Kidney (tissue), 14 donors: ENCODE results near the gene RANBP10. TPM values are rescaled to one million over a fixed set of nuclear protein-coding genes. Genes with fewer than 3 reads are reported as not detected.

Experiments used
- DNase-seq, 5 donors: peaks; one replicate each; pipeline ENCODE4 v3.0.0-alpha.2; 2013 to 2020
- FAIRE-seq: peaks from 2 replicates; lab custom pipeline; 2012; peaks lifted over from hg19 to GRCh38; lab: Jason Lieb, UNC
- H3K27ac ChIP-seq, 2 donors: one replicate each; pipeline ENCODE4 v1.7.0; 2013; ENCODE audit warnings: low read depth in 2 of 2, low read length in 2 of 2, inconsistent platforms in 1 of 2
- H3K27me3 ChIP-seq: one replicate; pipeline ENCODE4 v1.7.1; 2013; ENCODE audit warnings: low read length, inconsistent platforms; ENCODE audit not compliant: control insufficient read depth, insufficient read depth
- H3K36me3 ChIP-seq, 3 donors: one replicate each; pipeline versions ENCODE4 v1.7.0 to v1.7.1; 2013; ENCODE audit warnings: low read length in 3 of 3, control low read depth in 1 of 3, inconsistent platforms in 1 of 3; ENCODE audit not compliant: insufficient read depth in 3 of 3, control insufficient read depth in 2 of 3
- H3K4me1 ChIP-seq, 3 donors: one replicate each; pipeline versions ENCODE4 v1.7.0 to v1.7.1; 2013; ENCODE audit warnings: low read length in 3 of 3, inconsistent platforms in 1 of 3, low read depth in 1 of 3; ENCODE audit not compliant: control insufficient read depth in 2 of 3, insufficient read depth in 2 of 3
- H3K4me3 ChIP-seq, 3 donors: one replicate each; pipeline versions ENCODE4 v1.7.0 to v1.8.1; 2013; ENCODE audit warnings: low read length in 3 of 3, control low read depth in 1 of 3, inconsistent platforms in 1 of 3
- H3K9ac ChIP-seq, 3 donors: one replicate each; pipeline versions ENCODE4 v1.7.0 to v1.7.1; 2013; ENCODE audit warnings: low read length in 3 of 3, control low read depth in 1 of 3, inconsistent platforms in 1 of 3
- H3K9me3 ChIP-seq, 3 donors: one replicate each; pipeline versions ENCODE4 v1.7.0 to v1.7.1; 2013; ENCODE audit warnings: low read length in 3 of 3, control low read depth in 1 of 3, inconsistent platforms in 1 of 3; ENCODE audit not compliant: control insufficient read depth in 2 of 3, insufficient read depth in 1 of 3
- intact Hi-C: fragments of 100-400 bp; cut with DNase I; formaldehyde crosslinking; loops from one replicate; pipeline ENCODE4 v1.11.1; 2022
- polyA plus RNA-seq: library from polyadenylated mRNA; stranded (reverse); fragments of 350-450 nt; fragmentation: Illumina TruSeq; extraction: RNeasy Lipid Tissue Mini Kit (QIAGEN cat#74804); gene quantifications from one replicate; pipeline ENCODE4 v1.2.3, GENCODE V29; 2014; ENCODE audit warnings: low read depth, low replicate concordance; ENCODE audit not compliant: insufficient read depth
- total RNA-seq: library from RNA; stranded (reverse); fragmentation: NEBNext Ultra II Directional; extraction: Animal tissue kit (Norgen Biotek cat#: 25700); gene quantifications from one replicate; pipeline ENCODE4 v1.2.1, GENCODE V29; 2021
- TF ChIP-seq, protein P1 (sequence below): IDR thresholded peaks from 3 replicates; pipeline ENCODE4 v1.5.1; 2012; ENCODE audit warnings: mild to moderate bottlenecking, moderate library complexity, borderline replicate concordance; ENCODE audit not compliant: insufficient read depth; ENCODE audit errors: extremely low read depth
- donor health status: control.
- donor health status: control.
- donor health status: control.
- donor health status: control.
- donor health status: control.
- donor health status: DM: yes; HTN: yes; CAD: no.
- donor health status: Normal renal cell carcinoma (clear cell type).

The RANBP10 gene
- total and polyA plus RNA-seq, 2 donors from 2014 or later: 7.0 to 22.3 TPM

DNA sequence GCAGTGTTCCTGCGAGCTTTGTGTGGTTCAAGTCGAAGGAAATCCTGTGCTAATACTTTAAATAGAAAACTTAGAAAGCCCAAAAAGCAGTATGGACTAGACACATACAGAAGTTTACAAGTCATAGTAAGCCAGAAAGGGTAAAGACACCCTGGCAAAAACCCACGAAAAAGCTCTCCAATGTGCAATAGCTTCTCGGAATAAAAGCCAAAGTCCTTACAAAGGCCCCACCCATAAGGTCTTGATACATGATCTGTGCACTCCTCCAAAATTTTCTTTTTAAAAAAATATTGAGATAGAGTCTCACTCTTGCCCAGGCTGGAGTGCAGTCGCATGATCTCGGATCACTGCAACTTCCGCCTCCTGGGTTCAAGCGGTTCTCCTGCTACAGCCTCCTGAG is 129.4 kb downstream of the RANBP10 start:
- Histone ChIP-seq H3K27ac (no peak overlapping the region), H3K9ac (no peak overlapping the region), H3K36me3 (no peaks in the 10 kb centered on the region), H3K27me3 (no peaks in the 10 kb centered on the region), H3K4me1 (peaks cover 0 to 20% (median 19%) of the 10 kb centered on the region in 3 donors), H3K9me3 (no peaks in the 10 kb centered on the region), H3K4me3 (no peak overlapping the region)
- intact Hi-C loops: loop anchor here (10.0 kb wide), 1 partner anchor 248 kb away; no protein-coding TSS in a partner anchor
- DNase-seq (no peak), FAIRE-seq (no peak)
- TF ChIP-seq, protein P1, sequence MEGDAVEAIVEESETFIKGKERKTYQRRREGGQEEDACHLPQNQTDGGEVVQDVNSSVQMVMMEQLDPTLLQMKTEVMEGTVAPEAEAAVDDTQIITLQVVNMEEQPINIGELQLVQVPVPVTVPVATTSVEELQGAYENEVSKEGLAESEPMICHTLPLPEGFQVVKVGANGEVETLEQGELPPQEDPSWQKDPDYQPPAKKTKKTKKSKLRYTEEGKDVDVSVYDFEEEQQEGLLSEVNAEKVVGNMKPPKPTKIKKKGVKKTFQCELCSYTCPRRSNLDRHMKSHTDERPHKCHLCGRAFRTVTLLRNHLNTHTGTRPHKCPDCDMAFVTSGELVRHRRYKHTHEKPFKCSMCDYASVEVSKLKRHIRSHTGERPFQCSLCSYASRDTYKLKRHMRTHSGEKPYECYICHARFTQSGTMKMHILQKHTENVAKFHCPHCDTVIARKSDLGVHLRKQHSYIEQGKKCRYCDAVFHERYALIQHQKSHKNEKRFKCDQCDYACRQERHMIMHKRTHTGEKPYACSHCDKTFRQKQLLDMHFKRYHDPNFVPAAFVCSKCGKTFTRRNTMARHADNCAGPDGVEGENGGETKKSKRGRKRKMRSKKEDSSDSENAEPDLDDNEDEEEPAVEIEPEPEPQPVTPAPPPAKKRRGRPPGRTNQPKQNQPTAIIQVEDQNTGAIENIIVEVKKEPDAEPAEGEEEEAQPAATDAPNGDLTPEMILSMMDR: no peak

DNA sequence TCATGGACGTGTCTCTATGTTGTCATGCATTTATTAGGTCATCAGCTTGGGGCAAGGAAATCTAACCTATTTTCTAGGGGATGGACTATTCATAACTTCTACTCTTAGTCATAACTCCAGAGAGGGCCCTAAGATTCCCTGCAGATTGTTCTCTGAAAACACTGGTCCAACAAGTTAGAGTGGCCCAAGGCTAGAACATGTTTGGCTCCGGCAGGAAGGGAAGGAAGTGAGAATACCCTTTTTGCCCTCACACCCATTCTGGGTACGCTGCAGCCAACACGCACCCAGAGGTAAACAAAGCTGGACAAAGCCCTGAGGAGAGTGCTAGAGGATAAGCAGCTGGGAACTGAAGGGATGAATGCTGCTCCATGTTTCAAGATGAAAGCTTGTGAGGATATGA is 129.8 kb downstream of the RANBP10 start:
- TF ChIP-seq, protein P1: no peak
- DNase-seq: no peak

DNA sequence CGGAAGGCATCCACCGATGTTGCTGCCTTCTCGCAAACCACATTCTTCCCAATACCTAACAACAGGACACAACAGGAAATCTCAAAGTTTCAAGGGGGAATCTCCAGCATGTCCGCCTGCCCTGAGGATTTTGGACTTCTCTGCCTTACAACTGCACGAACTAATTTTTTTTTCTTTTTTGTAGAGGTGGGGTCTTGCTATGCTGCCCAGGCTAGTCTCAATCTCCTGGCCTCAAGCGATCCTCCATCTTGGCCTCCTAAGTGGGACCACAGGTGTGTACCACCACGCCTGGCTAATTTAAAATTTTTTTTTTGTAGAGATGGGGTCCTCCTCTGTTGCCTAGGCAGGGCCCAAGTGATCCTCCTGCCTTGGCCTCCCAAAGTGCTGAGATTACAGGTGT is 130.4 kb downstream of the RANBP10 start:
- H3K36me3 ChIP-seq: no peaks in the 10 kb centered on the region
- FAIRE-seq: no peak
- H3K27me3 ChIP-seq: no peaks in the 10 kb centered on the region
- H3K9ac ChIP-seq: no peak overlapping the region
- TF ChIP-seq, protein P1: no peak
- H3K4me1 ChIP-seq: peaks cover 0 to 20% (median 19%) of the 10 kb centered on the region in 3 donors
- intact Hi-C loops: loop anchor here (10.0 kb wide), 1 partner anchor 249 kb away; no protein-coding TSS in a partner anchor
- DNase-seq: no peak
- peak overlapping the region in 1 of 2 donors; percentile 11 for H3K27ac ChIP-seq
- no peak overlapping the region for H3K4me3 ChIP-seq
- no peaks in the 10 kb centered on the region for H3K9me3 ChIP-seq

More for the DNA sequence above, 129.8 kb downstream of the RANBP10 start:
- no peaks in the 10 kb centered on the region for H3K36me3 ChIP-seq
- H3K27ac ChIP-seq: no peak overlapping the region
- H3K4me1 ChIP-seq: peaks cover 0 to 20% (median 19%) of the 10 kb centered on the region in 3 donors
- H3K9ac ChIP-seq: no peak overlapping the region
- no peak for FAIRE-seq
- intact Hi-C loops: loop anchor here (10.0 kb wide), 1 partner anchor 248 kb away; no protein-coding TSS in a partner anchor
- H3K27me3 ChIP-seq: no peaks in the 10 kb centered on the region
- H3K4me3 ChIP-seq: no peak overlapping the region
- H3K9me3 ChIP-seq: no peaks in the 10 kb centered on the region

DNA sequence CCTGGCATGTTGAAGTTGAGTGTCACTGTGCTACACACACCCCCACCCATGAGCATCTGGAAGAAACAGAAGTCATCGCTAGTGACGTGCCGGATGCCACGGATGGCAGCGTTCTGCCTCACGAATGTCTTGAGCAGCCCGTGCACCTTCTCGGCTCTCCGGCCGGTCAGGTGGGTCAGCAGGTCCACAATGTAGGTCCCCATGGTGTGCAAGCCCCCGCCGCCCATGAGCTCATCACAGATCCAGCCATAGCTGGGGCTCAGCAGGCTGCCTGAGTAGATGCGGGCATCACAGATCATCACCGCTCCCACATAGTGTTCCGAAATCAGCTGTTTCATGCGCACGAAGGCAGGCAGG is 130.8 kb downstream of the RANBP10 start:
- Histone ChIP-seq H3K4me1 (peaks cover 0 to 20% (median 19%) of the 10 kb centered on the region in 3 donors), H3K4me3 (no peak overlapping the region), H3K27ac (peak overlapping the region in 1 of 2 donors; percentile 11), H3K9ac (no peak overlapping the region), H3K9me3 (no peaks in the 10 kb centered on the region), H3K27me3 (no peaks in the 10 kb centered on the region), H3K36me3 (no peaks in the 10 kb centered on the region)
- TF ChIP-seq, protein P1: no peak
- DNase-seq (peak in 1 of 5 donors; percentile 66), FAIRE-seq (no peak)
- intact Hi-C loops: loop anchor here (10.0 kb wide), 1 partner anchor 249 kb away; no protein-coding TSS in a partner anchor
